HTR-8/SVneo (cell line): ENCODE results near the gene HDLBP.
"Not testable (repeated sequence)": the region's sequence is repeated elsewhere in the genome, so short reads cannot be mapped to it uniquely, and the experiment has no call there.

Source experiments
- DNase-seq: peaks from one replicate; pipeline ENCODE4 v3.0.0; 2011; ENCODE audit warnings: low spot score, mixed read lengths; ENCODE audit not compliant: insufficient read length
- FAIRE-seq: peaks from 2 replicates; lab custom pipeline; 2011; peaks lifted over from hg19 to GRCh38; lab: Jason Lieb, UNC

The HDLBP gene

GRCh38 chr2:241334813-241335212 is 19.3 kb upstream of the HDLBP start:
- FAIRE-seq, result no peak
- DNase-seq, result no peak

DNA sequence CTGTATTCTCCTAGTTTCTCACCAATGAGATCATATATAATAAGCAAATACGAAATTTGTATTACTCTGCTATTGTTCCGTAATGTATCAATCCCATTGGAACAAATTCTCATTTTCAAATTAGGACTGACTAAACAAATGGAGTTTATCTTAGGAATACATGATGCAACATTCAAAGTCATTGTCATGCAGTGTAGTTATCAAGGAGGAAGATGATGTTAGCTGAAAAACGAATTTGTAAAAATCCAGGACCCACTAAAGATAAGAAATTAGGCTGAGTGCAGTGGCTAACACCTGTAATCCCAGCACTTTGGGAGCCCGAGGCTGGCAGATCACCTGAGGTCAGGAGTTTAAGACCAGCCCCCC is 15.1 kb upstream of the HDLBP start:
- DNase-seq, result no peak
- no peak for FAIRE-seq

GRCh38 chr2:241329669-241330615 is 14.5 kb upstream of the HDLBP start:
- DNase-seq (no peak), FAIRE-seq (no peak)

GRCh38 chr2:241325257-241325656 is 9.8 kb upstream of the HDLBP start:
- FAIRE-seq (no peak), DNase-seq (no peak)

DNA sequence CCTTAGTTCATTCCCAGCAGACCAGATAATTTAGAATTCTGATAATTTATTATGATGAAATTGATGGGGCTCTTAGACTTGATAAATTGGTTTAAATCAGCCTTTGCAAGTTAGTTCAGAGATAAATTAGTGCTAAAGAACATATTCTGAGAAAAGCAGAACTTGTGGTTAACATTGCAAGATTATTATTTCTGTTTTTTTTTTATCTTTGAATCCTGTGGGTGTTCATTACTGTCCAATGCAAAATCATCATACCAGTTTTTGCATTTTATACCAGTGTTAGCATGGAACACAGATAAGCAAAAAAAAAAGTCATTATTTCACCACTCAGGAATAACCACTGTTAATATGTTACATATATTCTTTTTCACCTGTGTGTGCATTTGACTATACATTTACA is 9.3 kb upstream of the HDLBP start:
- no peak for DNase-seq
- FAIRE-seq, result no peak

DNA sequence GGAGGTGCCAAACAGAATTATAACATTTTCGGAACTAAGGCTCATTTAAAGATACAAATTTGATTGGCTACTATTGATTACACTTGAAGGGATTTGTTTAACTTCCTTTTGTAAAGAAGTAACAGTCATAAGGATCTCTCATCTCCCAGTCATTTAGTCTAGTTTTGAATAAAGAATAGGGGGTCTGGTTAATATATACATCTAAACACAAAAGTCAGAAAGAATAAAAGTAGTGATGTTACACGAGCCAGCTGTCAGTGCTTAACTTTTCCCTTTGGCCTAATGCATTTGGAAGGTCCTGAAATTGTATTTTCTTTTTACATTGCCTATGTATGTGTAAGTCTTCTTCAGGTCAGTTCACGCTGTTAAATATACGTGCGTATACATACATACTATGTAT is 8.3 kb upstream of the HDLBP start:
- FAIRE-seq (no peak), DNase-seq (no peak)

GRCh38 chr2:241321886-241322285 is 6.4 kb upstream of the HDLBP start:
- FAIRE-seq (no peak), DNase-seq (no peak)

DNA sequence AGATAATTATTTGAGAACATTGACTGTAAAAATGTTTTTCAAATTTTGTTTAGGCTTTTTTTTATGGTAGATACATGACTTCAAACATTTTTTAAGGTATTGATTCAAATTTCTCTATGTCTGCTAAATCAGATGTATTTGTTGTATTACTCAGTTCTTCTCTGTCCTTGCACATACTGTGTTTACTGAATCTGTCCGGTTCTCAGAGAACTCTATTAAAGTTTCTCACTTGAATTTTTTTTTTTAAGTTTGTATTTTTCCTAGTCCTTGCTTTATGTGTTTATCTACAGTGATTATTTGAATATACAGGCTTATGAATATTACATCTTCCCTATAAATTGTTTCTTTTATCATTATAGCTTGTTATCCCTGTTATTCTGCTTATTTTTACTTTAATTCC is 5.6 kb upstream of the HDLBP start:
- FAIRE-seq (no peak), DNase-seq (no peak)

GRCh38 chr2:241320394-241320793 is 4.9 kb upstream of the HDLBP start:
- FAIRE-seq (no peak), DNase-seq (no peak)

DNA sequence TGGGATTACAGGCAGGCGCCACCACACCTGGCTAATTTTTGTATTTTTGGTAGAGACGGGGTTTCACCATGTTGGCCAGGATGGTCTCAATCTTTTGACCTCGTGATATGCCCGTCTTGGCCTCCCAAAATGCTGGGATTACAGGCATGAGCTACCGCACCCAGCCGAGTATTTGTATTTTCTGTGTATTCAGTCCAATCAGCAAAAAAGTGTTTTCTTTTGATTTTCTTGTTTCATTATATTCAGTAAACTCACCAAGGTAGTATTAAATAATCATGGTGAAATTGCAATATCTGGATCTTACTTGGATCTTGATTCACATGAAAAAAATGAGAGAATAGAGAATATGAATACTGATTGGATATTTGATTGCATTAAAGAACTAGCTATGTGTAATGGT is 3.4 kb upstream of the HDLBP start:
- DNase-seq, FAIRE-seq: not testable (repeated sequence)

DNA sequence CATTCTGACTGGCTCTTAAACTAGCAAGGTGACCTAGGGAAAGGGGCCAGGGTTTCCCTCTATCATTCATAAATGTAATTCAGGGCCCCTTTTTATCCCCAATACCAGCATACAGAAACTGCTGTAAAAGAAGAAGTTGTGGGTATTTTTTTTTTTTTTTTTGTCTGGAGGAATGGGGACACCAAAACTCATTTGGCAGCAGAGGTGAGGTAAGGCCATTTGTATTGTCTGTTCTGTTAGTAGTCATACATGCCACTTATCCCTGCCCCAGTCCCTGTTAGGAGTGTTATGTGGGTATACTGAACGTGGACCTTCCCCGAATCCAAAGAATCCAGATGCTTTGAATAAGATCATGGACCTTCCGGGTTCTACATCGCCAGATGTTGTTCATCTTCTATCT is 1.9 kb upstream of the HDLBP start:
- no peak for DNase-seq
- FAIRE-seq, result no peak

DNA sequence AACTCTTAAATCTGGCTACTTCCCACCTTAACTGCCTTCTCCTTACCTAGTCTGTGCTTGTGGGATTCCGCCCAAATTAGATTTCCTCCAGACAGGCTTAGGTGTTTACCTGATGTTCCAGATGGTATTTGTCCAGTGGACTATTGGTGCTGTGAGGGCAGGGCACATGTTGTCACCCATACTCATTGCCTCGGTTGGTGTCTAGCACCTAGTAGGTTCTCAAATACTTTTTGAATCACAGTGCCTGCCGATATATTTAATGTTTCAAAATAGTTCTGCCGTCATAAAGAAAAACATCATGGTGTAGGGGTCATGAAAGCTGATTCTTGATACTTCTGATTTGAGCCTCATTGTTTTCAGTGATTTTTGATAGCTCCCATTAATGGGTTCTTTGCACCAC is 1.4 kb upstream of the HDLBP start:
- DNase-seq (no peak), FAIRE-seq (no peak)

DNA sequence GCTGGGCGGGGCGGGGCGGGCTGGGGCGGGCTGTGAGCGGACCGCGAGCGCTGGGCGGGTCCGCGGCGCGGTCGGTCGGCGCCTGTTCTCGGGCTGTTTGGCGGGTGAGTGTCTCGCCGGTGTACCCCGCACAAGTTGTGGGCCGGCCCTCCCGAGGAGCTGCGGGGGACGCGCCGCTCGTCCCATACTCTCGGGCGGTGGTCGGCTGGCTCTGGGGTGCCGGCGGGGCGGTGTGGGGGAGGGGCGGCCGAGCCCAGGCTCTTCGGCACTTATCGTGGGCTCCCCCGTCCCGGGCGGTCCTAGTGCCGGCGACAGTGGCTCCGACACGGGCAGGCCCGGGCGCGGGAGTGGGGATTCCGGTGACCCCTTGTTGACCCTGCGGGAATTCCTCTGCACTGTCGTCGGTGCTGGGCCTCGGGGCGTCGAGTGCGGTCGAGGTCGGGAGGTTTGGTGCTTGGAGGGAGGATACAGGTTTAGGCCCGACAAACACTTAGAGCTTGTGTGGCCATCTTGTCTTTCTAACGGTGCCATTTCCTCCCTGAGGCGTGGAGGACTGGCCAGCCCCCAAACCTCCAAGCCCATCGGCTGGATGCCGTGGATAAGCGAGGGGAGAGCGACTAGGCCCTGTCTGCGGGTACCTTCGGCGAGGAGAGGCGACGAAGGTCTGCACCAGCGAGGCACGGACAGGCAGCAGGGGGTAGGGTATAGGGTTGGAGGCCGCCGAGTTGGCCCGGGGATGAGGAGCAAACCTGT is 583 bp upstream of the HDLBP start, which contains the start of gene SEPTIN2:
TSS of gene SEPTIN2 (plus strand) at position 47 of the 753 bp plus-strand sequence. CDS start 8,308 bp downstream, outside the sequence.
- DNase-seq (peak; percentile 52), FAIRE-seq (no peak)

DNA sequence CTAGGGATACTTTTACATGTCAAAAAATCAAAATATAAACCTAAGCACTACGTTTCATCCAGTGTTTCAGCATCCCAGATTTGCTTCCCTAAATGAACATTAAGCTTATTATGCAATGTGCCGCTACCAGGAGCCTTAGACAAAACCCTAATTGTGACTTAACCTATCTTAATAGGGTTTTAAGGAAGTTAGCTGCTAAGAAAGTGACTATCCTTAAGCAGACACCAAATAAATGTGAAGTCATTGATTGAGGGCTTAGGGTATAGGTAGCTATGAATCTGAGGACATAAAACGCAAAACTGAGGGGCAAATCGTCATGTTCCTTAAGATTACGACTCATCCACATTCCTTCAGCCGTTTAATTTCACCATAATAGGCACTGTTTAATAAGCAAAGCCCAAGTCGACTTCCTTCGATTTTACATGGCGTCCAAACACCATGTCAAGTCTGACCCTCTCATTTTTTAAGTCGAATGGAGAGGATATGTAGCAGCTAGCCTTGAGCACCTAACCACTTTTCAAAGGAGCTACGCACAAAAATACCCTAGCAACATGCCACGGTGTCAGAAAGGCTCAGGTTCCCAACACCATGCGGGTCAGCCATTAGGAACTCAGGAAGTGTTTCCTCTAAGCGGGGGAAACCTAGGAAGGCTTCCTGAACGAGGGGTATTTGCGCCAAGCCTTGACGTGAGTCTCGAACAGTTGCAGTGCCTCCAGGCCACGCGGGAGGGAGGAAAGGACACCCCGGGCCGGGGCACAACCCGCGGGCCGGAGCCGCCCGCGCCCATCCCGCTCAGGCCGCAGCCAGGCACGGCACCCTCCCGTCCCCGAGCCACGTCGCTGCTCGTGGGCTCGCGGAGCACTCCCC is 1.0 kb downstream of the HDLBP start:
- DNase-seq (no peak), FAIRE-seq (no peak)

GRCh38 chr2:241313543-241314095 is 1.9 kb downstream of the HDLBP start:
- FAIRE-seq, result no peak
- DNase-seq, result no peak

DNA sequence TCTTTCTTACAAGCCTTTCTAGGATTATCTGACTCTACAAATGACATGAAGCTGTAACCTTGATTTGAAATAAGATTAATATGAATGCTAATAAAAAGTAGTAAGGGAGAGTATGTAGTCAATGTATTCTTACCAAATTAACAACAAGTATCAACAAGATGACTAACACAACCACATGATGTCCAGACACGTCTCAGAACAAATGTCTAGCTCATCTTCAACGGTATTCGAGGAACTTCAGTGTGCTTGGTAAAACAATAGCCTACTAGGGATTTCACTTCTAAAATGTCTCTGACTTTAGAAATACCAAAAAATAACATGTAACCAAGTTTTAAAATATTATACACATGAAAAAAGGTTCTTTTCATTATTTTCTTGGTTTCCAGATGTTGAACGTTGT is 3.4 kb downstream of the HDLBP start:
- no peak for DNase-seq
- no peak for FAIRE-seq

DNA sequence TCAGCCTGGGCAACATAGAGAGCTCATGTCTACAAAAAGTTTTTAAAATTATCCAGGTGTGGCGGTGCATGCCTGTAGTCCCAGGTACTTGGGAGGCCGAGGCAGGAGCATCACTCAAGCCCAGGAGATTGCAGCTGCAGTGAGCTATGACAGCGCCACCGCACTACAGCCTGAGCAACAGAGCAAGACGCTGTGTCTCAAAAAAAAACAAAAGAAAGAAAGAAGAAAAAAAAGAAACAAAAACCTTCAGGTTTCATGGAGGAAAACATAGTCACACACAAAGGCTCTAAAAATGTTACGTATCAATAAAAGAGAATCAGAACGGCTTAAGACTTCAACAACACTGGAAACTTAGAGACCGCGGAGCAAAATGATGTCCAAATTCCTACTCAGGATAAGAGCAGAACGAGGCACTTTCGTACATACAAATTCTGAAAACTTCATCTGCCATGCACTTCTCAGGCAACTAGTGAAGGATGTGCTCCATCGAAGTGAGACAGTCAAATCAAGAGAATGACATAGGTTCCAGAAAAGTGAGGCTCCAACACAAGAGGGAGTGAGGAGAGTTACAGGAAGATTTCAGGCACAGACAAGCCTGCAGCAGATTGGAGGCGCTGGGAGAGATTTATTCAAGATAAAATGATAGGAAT is 4.4 kb downstream of the HDLBP start:
- no peak for FAIRE-seq
- no peak for DNase-seq

GRCh38 chr2:241309684-241310117 is 5.8 kb downstream of the HDLBP start:
- FAIRE-seq, result no peak
- DNase-seq, result no peak

DNA sequence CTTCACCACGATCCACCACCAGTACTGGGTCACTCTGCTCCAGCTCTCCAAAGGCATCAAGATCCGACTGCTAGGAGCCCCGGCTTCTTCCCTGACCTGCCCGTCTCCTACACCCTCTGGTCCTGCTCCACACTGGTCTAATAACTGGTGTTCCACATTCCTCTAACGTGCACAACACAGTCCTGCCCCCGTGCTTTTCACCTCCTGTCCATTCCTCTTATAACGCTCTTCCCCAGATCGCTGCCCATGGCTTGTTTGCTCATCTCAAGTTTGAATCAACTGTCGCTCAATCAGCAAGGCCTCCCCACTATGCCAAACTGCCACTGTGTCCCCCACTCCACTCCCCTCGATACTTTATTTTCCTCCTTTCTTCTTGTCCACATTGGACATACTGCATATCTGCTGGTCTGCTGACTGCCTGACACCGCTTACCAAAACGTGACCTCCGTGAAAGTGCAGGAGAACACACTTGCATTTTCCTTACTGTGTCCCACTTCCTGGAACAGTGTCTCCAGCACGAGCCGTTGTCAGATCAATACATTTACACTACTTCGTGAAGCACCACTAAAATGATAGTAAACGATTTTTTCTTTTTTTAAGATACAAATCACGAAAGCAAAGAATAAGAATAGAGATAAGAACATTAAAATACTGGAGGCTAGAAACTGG is 6.5 kb downstream of the HDLBP start:
- DNase-seq (no peak), FAIRE-seq (no peak)
